Caco-2 (cell line): ENCODE data around the gene CNP. TPM values are rescaled to one million over a fixed set of nuclear protein-coding genes. Genes with fewer than 3 reads are reported as not detected.
"Not testable (repeated sequence)": the region's sequence is repeated elsewhere in the genome, so short reads cannot be mapped to it uniquely, and the experiment has no call there.

Experiments
- BruUV-seq: library from RNA; stranded (reverse); fragments of 400-500 nt; replicated peaks from 2 replicates; lab custom pipeline; 2021; lab: Mats Ljungman, UMichigan
- CTCF ChIA-PET: fragments of 300-600 bp; sonication (Branson Sonifier 250); formaldehyde crosslinking; loops from one replicate; lab custom pipeline; 2022; ENCODE audit warnings: antibody characterized with exemption; lab: Charles Lee
- POLR2A ChIA-PET: fragments of 300-600 bp; sonication (Branson Sonifier 250); formaldehyde crosslinking; loops from one replicate; lab custom pipeline; 2022; ENCODE audit warnings: antibody characterized with exemption; lab: Charles Lee
- DNase-seq, 2 experiments: peaks; one replicate each; pipeline versions ENCODE4 v3.0.0 to v3.0.0-alpha.2; 2020 to 2022
- H3K27me3 ChIP-seq: replicated peaks from 2 replicates; pipeline ENCODE4 v1.6.0; 2011; ENCODE audit warnings: low read length; ENCODE audit not compliant: control insufficient read depth, insufficient read depth
- H3K36me3 ChIP-seq: 2 replicates; pipeline ENCODE4 v1.5.1; 2011; ENCODE audit warnings: low read length; ENCODE audit not compliant: control insufficient read depth, insufficient read depth
- H3K4me1 ChIP-seq: fragments of 250-450 bp; sonication (Bioruptor Pico); 2 replicates; pipeline ENCODE4 v1.5.1; 2020; ENCODE audit warnings: mild to moderate bottlenecking
- H3K4me3 ChIP-seq: 2 replicates; pipeline ENCODE4 v1.5.1; 2011; ENCODE audit warnings: low read depth, mild to moderate bottlenecking, control low read depth, low read length
- H3K9me3 ChIP-seq: fragments of 250-450 bp; sonication (Bioruptor Pico); 2 replicates; pipeline ENCODE4 v1.5.1; 2020; ENCODE audit warnings: mild to moderate bottlenecking, moderate library complexity
- H3K27ac Mint-ChIP-seq: one replicate; pipeline ENCODE4 v1.8.0; 2022; ENCODE audit warnings: mixed read lengths; ENCODE audit not compliant: unreplicated experiment
- H3K27me3 Mint-ChIP-seq: one replicate; pipeline ENCODE4 v1.8.0; 2022; ENCODE audit warnings: mixed read lengths; ENCODE audit not compliant: insufficient read depth, unreplicated experiment
- H3K36me3 Mint-ChIP-seq: one replicate; pipeline ENCODE4 v1.8.0; 2022; ENCODE audit warnings: mild to moderate bottlenecking, mixed read lengths; ENCODE audit not compliant: insufficient read depth, unreplicated experiment
- H3K4me1 Mint-ChIP-seq: one replicate; pipeline ENCODE4 v1.8.0; 2022; ENCODE audit warnings: low read depth, mixed read lengths; ENCODE audit not compliant: unreplicated experiment
- H3K4me3 Mint-ChIP-seq: one replicate; pipeline ENCODE4 v1.8.0; 2022; ENCODE audit warnings: mild to moderate bottlenecking, moderate library complexity, mixed read lengths; ENCODE audit not compliant: unreplicated experiment
- H3K9me3 Mint-ChIP-seq: one replicate; pipeline ENCODE4 v1.8.0; 2022; ENCODE audit warnings: mixed read lengths; ENCODE audit not compliant: unreplicated experiment
- intact Hi-C: fragments of 100-400 bp; cut with micrococcal nuclease; formaldehyde crosslinking; loops from one replicate; pipeline ENCODE4 v1.10.0; 2022; ENCODE audit not compliant: unreplicated experiment
- total RNA-seq: library from RNA; stranded (reverse); gene quantifications from 2 replicates; pipeline ENCODE4 v1.2.3, GENCODE V29; 2022
- TF ChIP-seq, protein P1 (sequence below), 2 experiments: fragments of 200-600 bp in 1 of 2; IDR thresholded peaks; 1 replicate in 1 of 2; 2 replicates in 1 of 2; pipeline versions ENCODE4 v1.5.1 to v1.8.0; 2011 to 2022; ENCODE audit warnings: antibody characterized with exemption in 1 of 2, control low read depth in 1 of 2, inconsistent platforms in 1 of 2, low read depth in 1 of 2, low read length in 1 of 2, mild to moderate bottlenecking in 1 of 2, moderate library complexity in 1 of 2; ENCODE audit not compliant: insufficient read depth in 1 of 2, severe bottlenecking in 1 of 2, unreplicated experiment in 1 of 2

The CNP gene
- total RNA-seq, 1 experiment from 2014 or later, result 94.5 TPM

DNA sequence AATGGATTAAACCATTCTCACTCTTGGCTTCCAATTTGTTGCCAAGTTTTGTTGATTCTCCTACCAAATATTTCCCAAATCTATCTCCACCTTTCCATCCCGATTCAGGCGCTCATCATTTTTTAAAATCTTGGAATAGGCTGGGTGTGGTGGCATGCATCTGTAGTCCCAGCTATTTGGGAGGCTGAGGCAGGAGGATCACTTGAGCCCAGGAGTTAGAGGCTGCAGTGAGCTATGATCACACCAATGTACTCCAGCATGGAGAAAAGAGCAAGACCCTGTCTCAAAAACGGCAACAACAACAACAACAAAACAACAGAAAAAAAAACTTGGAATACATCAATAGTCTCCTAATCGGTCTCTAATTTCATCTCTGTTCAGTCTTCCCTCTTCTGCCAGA lies 52.4 kb downstream of the CNP start:
- CTCF ChIA-PET, result interaction anchor here (0.6 to 1.4 kb wide), 3 partner anchors 16 to 148 kb away, joined by 3 to 17 read pairs (median 6); no protein-coding TSS in a partner anchor
- H3K4me3 ChIP-seq, result no peak overlapping the region
- intact Hi-C loops, result loop anchor here (2.0 kb wide), 1 partner anchor 100 kb away; the partner anchor contains the start of gene ACLY

DNA sequence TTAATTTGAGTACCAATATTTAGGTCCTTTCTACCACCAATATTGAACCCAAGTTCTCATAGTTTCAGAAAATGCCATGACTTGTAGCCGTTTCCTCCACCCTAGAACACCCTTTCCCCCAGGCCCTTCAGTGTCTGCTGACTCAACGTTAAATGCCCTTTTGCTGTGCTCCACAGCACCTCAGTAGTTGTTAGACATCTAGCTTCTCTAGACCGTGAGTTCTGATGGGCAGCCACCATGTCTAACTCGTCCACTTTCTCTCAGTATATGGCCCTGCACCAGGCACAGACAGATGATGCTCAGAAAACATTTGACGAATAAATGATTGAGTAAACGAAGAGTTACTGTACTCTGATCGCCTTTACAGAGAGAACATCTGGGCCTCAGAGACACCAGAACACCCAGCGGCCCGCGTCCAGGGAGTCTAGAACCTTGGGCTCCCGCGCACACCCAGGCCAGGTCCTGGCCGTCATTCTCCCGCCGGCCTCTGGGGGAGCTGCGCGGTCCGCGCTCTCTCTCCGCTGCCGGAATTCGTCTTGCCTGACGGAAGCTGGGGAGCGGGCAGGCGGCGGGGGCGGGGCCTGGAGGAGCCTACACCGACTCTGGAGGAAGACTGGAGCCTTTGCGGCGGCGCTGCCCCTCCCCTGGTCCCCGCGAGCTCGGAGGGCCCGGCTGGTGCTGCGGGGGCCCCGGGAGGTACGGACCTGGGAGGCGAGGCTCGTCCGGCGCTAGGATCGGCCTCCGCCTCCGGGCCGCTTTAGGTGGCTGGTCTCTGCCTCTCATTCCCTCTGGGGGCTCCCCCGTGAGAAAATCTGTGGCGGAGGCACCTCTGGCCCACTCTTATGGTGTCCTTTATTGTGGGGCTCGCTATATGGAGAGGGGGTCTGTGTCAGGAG lies 53.2 kb downstream of the CNP start, which contains the start of gene NKIRAS2:
Gene NKIRAS2 (plus strand): TSS at position 582 of the 896 bp plus-strand sequence. CDS start 1,488 bp downstream, outside the sequence.
- peak within 1 kb of the TSS; percentile 88 for H3K4me3 Mint-ChIP-seq
- H3K9me3 Mint-ChIP-seq, result no peaks in the 10 kb centered on the region
- Histone ChIP-seq H3K4me3 (peak within 1 kb of the TSS; percentile 78), H3K9me3 (no peaks in the 10 kb centered on the region), H3K36me3 (0 out of 2 replicates have a peak, but pooled peaks cover 6% of the 10 kb centered on the region), H3K4me1 (peaks cover 29% of the 10 kb centered on the region), H3K27me3 (no peaks in the 10 kb centered on the region)
- BruUV-seq, result no TSS peak
- H3K36me3 Mint-ChIP-seq, result peaks cover 59% of the 10 kb centered on the region
- H3K4me1 Mint-ChIP-seq, result peaks cover 32% of the 10 kb centered on the region
- ChIA-PET POLR2A (interaction anchor here (0.5 to 1.3 kb wide), 8 partner anchors 38 to 331 kb away, joined by 3 to 11 read pairs (median 5); partner anchors contain the start of gene EIF1), CTCF (interaction anchor here (0.6 to 1.5 kb wide), 13 partner anchors 9 to 175 kb away, joined by 3 to 17 read pairs (median 3); partner anchors contain the start of genes CNP, GHDC, KAT2A and ODAD4)
- H3K27me3 Mint-ChIP-seq, result no peaks in the 10 kb centered on the region
- DNase-seq, result peak; percentile 97
- H3K27ac Mint-ChIP-seq, result peak within 1 kb of the TSS; percentile 91
- TF ChIP-seq, protein P1, sequence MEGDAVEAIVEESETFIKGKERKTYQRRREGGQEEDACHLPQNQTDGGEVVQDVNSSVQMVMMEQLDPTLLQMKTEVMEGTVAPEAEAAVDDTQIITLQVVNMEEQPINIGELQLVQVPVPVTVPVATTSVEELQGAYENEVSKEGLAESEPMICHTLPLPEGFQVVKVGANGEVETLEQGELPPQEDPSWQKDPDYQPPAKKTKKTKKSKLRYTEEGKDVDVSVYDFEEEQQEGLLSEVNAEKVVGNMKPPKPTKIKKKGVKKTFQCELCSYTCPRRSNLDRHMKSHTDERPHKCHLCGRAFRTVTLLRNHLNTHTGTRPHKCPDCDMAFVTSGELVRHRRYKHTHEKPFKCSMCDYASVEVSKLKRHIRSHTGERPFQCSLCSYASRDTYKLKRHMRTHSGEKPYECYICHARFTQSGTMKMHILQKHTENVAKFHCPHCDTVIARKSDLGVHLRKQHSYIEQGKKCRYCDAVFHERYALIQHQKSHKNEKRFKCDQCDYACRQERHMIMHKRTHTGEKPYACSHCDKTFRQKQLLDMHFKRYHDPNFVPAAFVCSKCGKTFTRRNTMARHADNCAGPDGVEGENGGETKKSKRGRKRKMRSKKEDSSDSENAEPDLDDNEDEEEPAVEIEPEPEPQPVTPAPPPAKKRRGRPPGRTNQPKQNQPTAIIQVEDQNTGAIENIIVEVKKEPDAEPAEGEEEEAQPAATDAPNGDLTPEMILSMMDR (IDR thresholded peaks at IDR 0.05; ENCODE audit: insufficient read depth in 1 of 2, low read depth in 1 of 2, low read length in 1 of 2, severe bottlenecking in 1 of 2, unreplicated experiment in 1 of 2), result peak; percentile 89 to 95
- intact Hi-C loops, result loop anchor here (2.0 kb wide), 1 partner anchor 101 kb away; the partner anchor contains the start of gene ACLY

More for the DNA sequence above, 52.4 kb downstream of the CNP start:
- Histone ChIP-seq H3K36me3 (0 out of 2 replicates have a peak, but pooled peaks cover 6% of the 10 kb centered on the region), H3K9me3 (no peaks in the 10 kb centered on the region), H3K4me1 (peaks cover 22% of the 10 kb centered on the region), H3K27me3 (no peaks in the 10 kb centered on the region)
- Mint-ChIP-seq H3K36me3 (peaks cover 59% of the 10 kb centered on the region), H3K27ac (no peak overlapping the region), H3K4me1 (peaks cover 25% of the 10 kb centered on the region), H3K27me3 (no peaks in the 10 kb centered on the region), H3K9me3 (no peaks in the 10 kb centered on the region), H3K4me3 (peak overlapping the region; percentile 88)
- BruUV-seq, result no TSS peak
- TF ChIP-seq, protein P1 (IDR thresholded peaks at IDR 0.05; ENCODE audit: insufficient read depth in 1 of 2, low read depth in 1 of 2, low read length in 1 of 2, severe bottlenecking in 1 of 2, unreplicated experiment in 1 of 2), result no peak
- DNase-seq, result no peak
- POLR2A ChIA-PET, result interaction anchor here (0.9 to 3.5 kb wide), 3 partner anchors 16 to 233 kb away, joined by 3 to 40 read pairs (median 27); partner anchors contain the start of genes CNP and JUP

DNA sequence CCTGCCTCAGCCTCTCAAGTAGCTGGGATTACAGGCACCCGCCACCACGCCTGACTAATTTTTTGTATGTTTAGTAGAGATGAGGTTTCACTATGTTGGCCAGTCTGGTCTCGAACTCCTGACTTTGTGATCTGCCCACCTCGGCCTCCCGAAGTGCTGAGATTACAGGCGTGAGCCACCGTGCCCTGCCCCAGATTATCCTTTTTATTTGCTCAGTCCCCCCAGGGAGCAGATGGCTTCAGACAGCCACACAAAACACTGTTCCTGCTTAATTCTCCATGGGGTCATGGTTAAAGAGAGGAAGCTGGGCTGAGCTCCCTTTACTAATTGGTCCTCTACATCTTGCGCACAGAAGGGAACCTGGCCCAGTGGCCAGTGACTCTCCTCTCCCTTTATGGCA lies 54.2 kb downstream of the CNP start:
- Mint-ChIP-seq H3K4me3 (peak overlapping the region; percentile 88), H3K27ac (peak overlapping the region; percentile 91), H3K36me3 (peaks cover 57% of the 10 kb centered on the region), H3K4me1 (peaks cover 36% of the 10 kb centered on the region)
- intact Hi-C loops, H3K9me3 ChIP-seq, DNase-seq, H3K27me3 ChIP-seq, H3K9me3 Mint-ChIP-seq, BruUV-seq, H3K36me3 ChIP-seq, H3K27me3 Mint-ChIP-seq: not testable (repeated sequence)
- Histone ChIP-seq H3K4me1 (peaks cover 34% of the 10 kb centered on the region), H3K4me3 (peak overlapping the region; percentile 78)
- CTCF ChIA-PET, result interaction anchor here (1.1 to 1.5 kb wide), 4 partner anchors 12 to 61 kb away, joined by 3 to 7 read pairs (median 4); partner anchors contain the start of gene CNP
- POLR2A ChIA-PET, result interaction anchor here (0.6 to 1.3 kb wide), 3 partner anchors 39 to 332 kb away, joined by 3 to 6 read pairs (median 3); partner anchors contain the start of gene EIF1
